ENCODE data around the gene VSIG1.

VSIG1 gene

DNA sequence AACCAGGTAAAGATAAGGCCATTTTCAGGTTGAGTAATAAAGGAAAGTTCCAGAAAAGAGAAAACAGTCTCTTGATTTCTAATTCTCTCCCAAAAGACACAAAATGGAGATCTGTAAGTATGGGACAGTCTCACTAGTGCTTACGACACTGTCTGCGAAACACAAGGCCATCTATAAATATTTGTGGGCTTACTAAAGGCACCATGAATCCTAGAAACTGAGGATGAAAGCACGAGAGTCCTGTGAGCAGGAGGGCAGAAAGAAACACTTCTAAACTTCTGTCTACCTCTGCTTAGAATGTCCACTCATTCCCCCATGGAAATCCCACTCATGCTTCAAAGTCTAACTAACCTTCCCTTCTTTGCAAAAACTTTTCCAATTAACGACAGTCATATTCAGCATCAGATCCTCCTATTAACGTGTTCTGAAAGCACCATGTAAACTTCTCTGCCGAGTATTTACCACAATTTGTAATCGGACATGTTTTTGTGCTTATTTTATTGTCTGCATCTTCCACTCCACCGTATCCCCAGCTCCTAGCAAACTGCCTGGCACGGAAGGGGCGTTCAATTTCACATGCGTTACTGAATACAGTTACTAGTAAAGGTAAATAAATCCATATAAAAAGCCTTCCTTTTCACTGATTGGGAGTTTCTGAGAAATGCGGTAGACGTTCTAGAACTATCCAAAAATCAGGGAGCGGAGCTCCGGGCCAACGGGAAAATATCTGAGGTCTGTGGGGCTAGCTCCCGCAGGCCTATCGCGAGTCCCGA, 45.8 kb downstream of the VSIG1 start:
- DNase-seq (no peak), ATAC-seq (replicated peaks) (peak; percentile 0)
- Mint-ChIP-seq H3K4me1 (peaks cover 0 to 5% of the 10 kb centered on the region in 2 donors), H3K9me3 (no peaks in the 10 kb centered on the region), H3K27ac (no peak overlapping the region), H3K36me3 (peaks cover 0 to 3% of the 10 kb centered on the region in 2 donors), H3K27me3 (no peaks in the 10 kb centered on the region), H3K4me3 (no peak overlapping the region)

DNA sequence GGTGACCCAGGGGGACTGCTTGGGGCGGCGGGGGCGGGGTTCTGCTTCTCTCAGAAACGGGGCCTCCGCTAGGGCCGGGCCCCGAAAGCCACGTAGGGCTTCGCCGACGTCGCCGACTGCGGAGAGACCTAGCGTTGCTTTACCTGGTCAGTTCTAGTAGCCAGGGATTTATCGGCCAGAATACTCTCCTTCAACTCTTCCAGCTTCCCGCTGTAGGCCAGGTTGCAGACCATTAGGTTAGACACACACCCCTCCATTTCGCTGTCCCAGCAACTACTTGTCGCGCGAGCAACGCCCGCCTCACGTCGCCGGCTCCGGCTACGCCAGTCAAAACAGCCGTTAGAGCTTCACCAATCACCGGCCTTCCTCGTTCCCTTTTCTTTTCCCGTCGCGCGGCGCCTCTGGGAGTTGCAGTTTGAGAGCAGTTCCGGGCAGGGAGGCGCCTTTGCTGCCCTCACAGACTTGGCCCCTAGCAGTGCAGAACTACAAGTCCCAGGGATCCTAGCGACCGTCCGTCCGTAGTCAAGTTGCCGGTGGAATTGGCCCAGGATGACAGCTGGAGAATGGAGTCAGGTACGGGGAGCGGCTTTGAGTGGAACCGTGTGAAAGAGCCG, 46.5 kb downstream of the VSIG1 start, which contains the start of the genes ATG4A and PSMD10:
Gene ATG4A (plus strand): TSS at position 515 of the 614 bp plus-strand sequence. CDS start 49 bp downstream, at position 564.
Gene PSMD10 (minus strand): TSS at position 279 of the 614 bp plus-strand sequence. CDS start 22 bp downstream, at position 257.
- Mint-ChIP-seq H3K27me3 (no peaks in the 10 kb centered on the region), H3K4me1 (peaks cover 0 to 5% of the 10 kb centered on the region in 2 donors), H3K36me3 (peaks cover 0 to 3% of the 10 kb centered on the region in 2 donors), H3K4me3 (no peak within 1 kb of the TSS), H3K27ac (no peak within 1 kb of the TSS), H3K9me3 (no peaks in the 10 kb centered on the region)
- ATAC-seq (replicated peaks) (peak; percentile 94 to 95), DNase-seq (peak; percentile 87)

GRCh38 chrX:108091878-108092291, 47.0 kb downstream of the VSIG1 start:
- H3K4me1 Mint-ChIP-seq: peaks cover 0 to 5% of the 10 kb centered on the region in 2 donors
- DNase-seq (no peak), ATAC-seq (replicated peaks) (peak; percentile 46 to 55)
- no peaks in the 10 kb centered on the region for H3K9me3 Mint-ChIP-seq
- no peak overlapping the region for H3K4me3 Mint-ChIP-seq
- peaks cover 0 to 3% of the 10 kb centered on the region in 2 donors for H3K36me3 Mint-ChIP-seq
- H3K27ac Mint-ChIP-seq: no peak overlapping the region
- H3K27me3 Mint-ChIP-seq: no peaks in the 10 kb centered on the region

DNA sequence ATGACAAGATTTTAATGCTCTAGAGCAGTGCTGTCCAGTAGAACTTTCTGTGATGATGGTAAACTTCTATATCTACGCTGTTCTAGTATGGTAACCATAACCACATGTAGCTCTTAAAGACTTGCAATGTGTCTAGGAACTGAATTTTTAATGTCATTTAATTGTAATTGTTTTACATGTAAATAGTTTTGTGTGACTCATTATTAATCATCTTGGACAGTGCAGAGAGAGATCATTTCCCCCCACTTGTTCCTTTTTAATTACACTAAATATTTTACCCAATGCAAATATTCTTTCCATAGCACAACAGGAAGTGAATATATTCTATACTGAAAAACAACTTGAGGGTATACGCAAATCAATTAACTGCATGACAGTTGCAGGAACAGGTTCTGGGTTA, 52.5 kb downstream of the VSIG1 start:
- DNase-seq: no peak
- Mint-ChIP-seq H3K9me3 (no peaks in the 10 kb centered on the region), H3K36me3 (no peaks in the 10 kb centered on the region), H3K4me3 (no peak overlapping the region), H3K4me1 (peaks cover 0 to 5% of the 10 kb centered on the region in 2 donors), H3K27me3 (no peaks in the 10 kb centered on the region), H3K27ac (no peak overlapping the region)
- no peak for ATAC-seq (replicated peaks)

DNA sequence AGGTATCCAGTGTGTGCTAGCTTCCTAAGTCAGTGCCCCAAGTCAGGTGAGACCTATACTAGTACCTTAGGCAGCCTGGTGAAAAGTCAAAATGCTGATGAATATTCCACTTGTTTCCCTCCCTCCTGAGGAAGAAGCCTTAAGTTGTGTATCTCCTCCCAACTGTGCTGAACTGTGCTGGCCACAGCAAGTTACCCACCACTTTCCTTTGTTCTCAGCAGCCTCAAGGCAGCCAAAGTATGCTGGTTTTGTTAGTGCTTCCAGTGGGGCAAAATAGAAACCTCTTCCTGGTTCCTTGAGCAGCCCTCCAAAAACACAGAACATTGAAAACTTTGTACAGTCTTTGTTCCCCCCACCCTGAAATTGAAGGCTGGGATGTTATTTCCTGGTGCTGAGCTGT, 60.6 kb downstream of the VSIG1 start:
- H3K4me1 Mint-ChIP-seq: peaks cover 4 to 20% of the 10 kb centered on the region in 2 donors
- ATAC-seq (replicated peaks) (no peak), DNase-seq (no peak)
- H3K27me3 Mint-ChIP-seq: no peaks in the 10 kb centered on the region
- no peak overlapping the region for H3K4me3 Mint-ChIP-seq
- H3K9me3 Mint-ChIP-seq: peaks cover 4 to 6% of the 10 kb centered on the region in 2 donors
- H3K27ac Mint-ChIP-seq: no peak overlapping the region
- H3K36me3 Mint-ChIP-seq: peaks cover 6 to 8% of the 10 kb centered on the region in 2 donors

DNA sequence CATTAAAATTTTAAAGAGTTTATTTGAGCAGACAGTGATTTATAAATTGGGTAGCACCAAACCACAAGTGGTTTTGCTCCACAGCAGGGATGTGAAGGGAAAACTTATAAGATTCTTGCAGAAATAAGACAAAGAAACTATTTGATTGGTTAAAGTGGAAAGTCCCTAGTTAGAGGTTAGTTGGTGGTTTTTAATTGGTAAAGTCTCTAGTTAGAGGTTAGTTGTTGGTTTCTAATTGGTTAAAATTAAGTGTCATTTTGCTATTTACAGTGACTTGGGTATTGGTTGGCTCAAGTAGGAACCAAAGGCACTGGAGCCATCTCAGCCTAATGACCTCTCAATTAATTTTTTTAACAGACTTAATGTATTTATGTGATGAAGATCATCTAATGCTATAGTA, 69.7 kb downstream of the VSIG1 start:
- Mint-ChIP-seq H3K9me3 (peaks cover 4 to 6% of the 10 kb centered on the region in 2 donors), H3K27me3 (no peaks in the 10 kb centered on the region)

DNA sequence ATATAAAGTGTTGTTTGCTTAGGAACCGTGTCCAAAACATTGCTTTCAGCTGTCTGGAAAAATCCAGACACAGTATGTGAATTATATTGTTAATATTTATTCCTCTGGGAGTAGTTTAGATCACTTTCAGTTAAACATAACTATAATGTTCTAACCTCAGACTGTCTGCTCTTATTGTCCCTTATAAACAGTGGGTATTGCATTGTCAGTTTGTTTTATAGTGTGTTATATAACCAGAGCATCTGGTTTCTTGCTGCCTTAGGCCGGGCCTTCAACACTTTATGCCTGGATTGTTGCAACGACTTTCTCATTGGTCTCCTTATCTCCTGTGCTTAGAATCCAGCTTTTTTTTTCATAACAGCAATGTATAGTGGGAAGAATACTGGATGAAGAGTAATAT, 73.1 kb downstream of the VSIG1 start:
- Mint-ChIP-seq H3K27me3 (no peaks in the 10 kb centered on the region), H3K9me3 (peaks cover 4 to 6% of the 10 kb centered on the region in 2 donors), H3K36me3 (peaks cover 6 to 11% of the 10 kb centered on the region in 2 donors), H3K4me3 (no peak overlapping the region), H3K27ac (no peak overlapping the region), H3K4me1 (peaks cover 0 to 2% of the 10 kb centered on the region in 2 donors)
- ATAC-seq (replicated peaks) (no peak), DNase-seq (no peak)

More for the DNA sequence above, 69.7 kb downstream of the VSIG1 start:
- ATAC-seq (replicated peaks) (no peak), DNase-seq (no peak)
- H3K36me3 Mint-ChIP-seq: peaks cover 6 to 9% of the 10 kb centered on the region in 2 donors
- peaks cover 0 to 2% of the 10 kb centered on the region in 2 donors for H3K4me1 Mint-ChIP-seq
- H3K4me3 Mint-ChIP-seq: no peak overlapping the region
- H3K27ac Mint-ChIP-seq: no peak overlapping the region

- no peak for DNase-seq
- no peaks in the 10 kb centered on the region for H3K4me1 Mint-ChIP-seq
- ATAC-seq (replicated peaks): no peak
- H3K27me3 Mint-ChIP-seq: no peaks in the 10 kb centered on the region
- peaks cover 0 to 7% of the 10 kb centered on the region in 2 donors for H3K36me3 Mint-ChIP-seq
- H3K9me3 Mint-ChIP-seq: no peaks in the 10 kb centered on the region
- H3K27ac Mint-ChIP-seq: no peak overlapping the region
- H3K4me3 Mint-ChIP-seq: no peak overlapping the region
These were observed 76.4 kb downstream of the VSIG1 start for GRCh38 chrX:108121291-108121690.

DNA sequence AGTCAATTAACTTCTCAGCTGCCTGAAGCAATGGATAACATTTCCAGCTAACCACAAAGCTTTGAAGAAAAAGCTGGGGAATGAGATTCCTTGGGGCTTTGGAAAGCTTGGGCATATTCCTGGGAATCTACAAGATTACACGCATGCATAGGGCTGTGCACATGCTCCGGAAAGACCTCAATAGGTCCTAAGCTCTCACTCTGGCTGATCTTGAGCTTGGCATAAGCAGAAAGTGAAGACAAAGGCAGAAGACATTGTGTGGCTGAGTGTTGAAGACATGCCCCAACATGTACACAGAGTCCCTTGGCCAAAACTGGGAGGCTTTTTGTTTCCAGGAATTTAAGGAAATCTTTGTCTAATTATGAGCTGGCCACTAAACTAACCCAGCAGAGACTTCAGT, 77.9 kb downstream of the VSIG1 start:
- Mint-ChIP-seq H3K27ac (no peak overlapping the region), H3K4me3 (no peak overlapping the region), H3K36me3 (peaks cover 4 to 7% of the 10 kb centered on the region in 2 donors)

GRCh38 chrX:108123591-108124366, 78.9 kb downstream of the VSIG1 start:
- H3K9me3 Mint-ChIP-seq: no peaks in the 10 kb centered on the region
- no peaks in the 10 kb centered on the region for H3K27me3 Mint-ChIP-seq
- no peaks in the 10 kb centered on the region for H3K4me1 Mint-ChIP-seq
- ATAC-seq (replicated peaks) (no peak), DNase-seq (no peak)
- H3K27ac Mint-ChIP-seq: no peak overlapping the region
- peaks cover 4 to 11% of the 10 kb centered on the region in 2 donors for H3K36me3 Mint-ChIP-seq
- H3K4me3 Mint-ChIP-seq: no peak overlapping the region

More for the DNA sequence above, 77.9 kb downstream of the VSIG1 start:
- no peaks in the 10 kb centered on the region for H3K4me1 Mint-ChIP-seq
- no peaks in the 10 kb centered on the region for H3K9me3 Mint-ChIP-seq
- ATAC-seq (replicated peaks) (no peak), DNase-seq (no peak)
- H3K27me3 Mint-ChIP-seq: no peaks in the 10 kb centered on the region

DNA sequence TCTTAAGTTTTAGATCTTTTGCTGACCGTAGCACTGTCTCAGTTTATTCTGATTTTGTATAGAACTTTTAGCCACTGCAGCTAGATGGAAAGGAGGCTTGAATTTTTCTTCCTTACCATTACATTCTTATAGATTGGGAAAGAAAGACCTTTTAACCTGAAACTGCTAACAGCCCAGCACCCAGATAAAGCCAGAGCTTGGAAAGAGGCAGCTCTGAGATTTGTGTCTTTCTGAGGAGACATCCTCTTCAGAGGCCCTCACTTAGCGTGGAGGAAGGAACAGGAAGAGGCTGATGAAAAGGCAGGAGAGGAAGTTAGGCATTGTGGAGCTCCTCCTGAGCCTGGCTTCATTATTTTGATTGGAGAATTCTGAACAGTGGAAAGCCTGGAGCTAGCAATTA, 81.8 kb downstream of the VSIG1 start:
- Mint-ChIP-seq H3K9me3 (no peaks in the 10 kb centered on the region), H3K36me3 (peaks cover 4 to 20% of the 10 kb centered on the region in 2 donors), H3K27ac (peak overlapping the region; percentile 56), H3K27me3 (no peaks in the 10 kb centered on the region), H3K4me1 (no peaks in the 10 kb centered on the region), H3K4me3 (no peak overlapping the region)
- DNase-seq: no peak
- ATAC-seq (replicated peaks): no peak

- Mint-ChIP-seq H3K27ac (no peak overlapping the region), H3K9me3 (no peaks in the 10 kb centered on the region), H3K36me3 (peaks cover 6 to 24% of the 10 kb centered on the region in 2 donors), H3K4me3 (no peak overlapping the region), H3K4me1 (no peaks in the 10 kb centered on the region), H3K27me3 (no peaks in the 10 kb centered on the region)
- ATAC-seq (replicated peaks) (no peak), DNase-seq (no peak)
These were observed 82.3 kb downstream of the VSIG1 start for GRCh38 chrX:108127152-108127551.
